GM12801 (cell line): ENCODE results near the gene RTCB.

Experiments
- CTCF ChIP-seq: IDR thresholded peaks from one replicate; pipeline ENCODE4 v1.5.1; 2011; ENCODE audit warnings: control low read depth; ENCODE audit not compliant: insufficient read length; ENCODE audit errors: extremely low read depth

The RTCB gene

DNA sequence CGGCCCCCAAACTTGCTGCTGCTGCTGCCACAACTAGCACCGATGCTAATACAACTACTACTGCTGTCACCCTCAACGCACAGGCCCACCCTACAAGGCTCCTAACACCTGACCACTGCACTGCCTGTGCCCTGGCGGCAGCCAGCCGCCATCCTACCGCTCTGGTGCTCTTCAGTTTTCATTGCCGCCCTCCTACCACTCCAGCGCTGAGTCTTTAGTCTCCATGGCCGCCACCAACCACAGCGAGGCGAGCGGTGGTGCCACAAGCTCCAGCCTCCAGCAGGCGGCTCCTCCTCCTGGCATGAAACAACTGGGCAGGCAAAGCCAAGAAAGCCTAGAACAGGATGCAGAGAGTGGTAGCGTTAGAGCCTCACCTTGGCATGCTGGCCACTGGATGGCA is 59.4 kb downstream of the RTCB start:
- TF ChIP-seq CTCF: no peak

DNA sequence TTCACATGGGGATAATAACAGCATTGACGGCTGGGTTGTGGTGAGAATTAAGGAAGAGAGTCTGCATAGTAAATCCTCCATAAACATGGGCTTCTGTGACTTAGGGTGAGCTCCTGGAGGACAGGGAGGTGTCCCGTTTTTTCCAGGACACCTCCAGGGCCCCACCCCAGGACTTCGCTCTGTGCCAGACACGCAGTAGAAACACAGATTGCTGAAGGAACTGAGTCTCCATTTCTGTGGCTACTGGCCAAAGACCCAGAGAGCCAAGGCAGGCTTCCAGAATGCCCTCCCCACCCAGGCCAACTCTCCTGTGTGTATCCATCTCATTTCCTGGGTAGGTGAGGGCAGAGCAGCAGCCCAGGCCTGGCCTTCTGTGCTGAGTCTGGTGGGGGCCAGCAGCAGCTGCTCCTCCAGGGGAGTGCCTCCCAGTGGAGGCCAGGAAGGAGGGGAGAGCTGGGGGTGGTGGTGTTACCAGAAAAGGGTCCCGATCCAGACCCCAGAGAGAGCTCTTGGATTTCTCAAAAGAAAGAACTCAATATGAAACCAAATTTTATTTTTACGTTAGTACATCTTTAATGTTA is 63.9 kb downstream of the RTCB start:
- TF ChIP-seq CTCF: no peak

GRCh38 chr22:32343941-32344340 is 68.1 kb downstream of the RTCB start:
- no peak for TF ChIP-seq CTCF

- TF ChIP-seq CTCF: no peak
These were observed 69.1 kb downstream of the RTCB start for GRCh38 chr22:32342977-32343376.

DNA sequence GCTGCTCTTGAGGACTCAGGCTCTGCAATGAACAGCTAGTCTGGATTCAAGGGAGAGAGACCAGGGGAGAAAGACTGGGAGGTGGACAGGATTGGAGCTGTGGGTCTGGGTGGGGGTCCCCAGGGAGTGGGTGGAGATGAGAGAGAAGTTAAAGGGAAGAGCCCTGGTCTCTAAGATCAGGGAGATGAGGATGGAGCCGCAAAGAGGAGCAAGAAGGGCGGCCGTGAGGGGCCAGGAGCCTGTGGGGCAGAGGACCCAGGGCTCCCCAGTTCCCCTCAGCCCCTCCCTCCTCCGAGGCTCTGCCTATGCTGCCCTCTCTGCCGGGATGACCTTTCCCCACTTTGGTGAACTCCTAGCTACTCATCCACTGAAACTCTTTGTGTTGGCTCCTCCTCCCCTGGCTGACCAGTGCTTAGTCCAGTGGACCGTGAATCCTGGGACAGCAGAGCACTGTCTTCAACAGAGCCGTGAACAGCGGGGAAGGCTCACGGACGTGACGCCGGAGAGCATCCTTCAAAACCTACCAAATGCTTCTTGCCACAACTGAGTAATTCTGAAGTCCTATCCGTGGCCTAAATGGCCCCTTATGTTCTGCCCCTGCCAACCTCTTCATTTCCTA is 70.8 kb downstream of the RTCB start:
- no peak for TF ChIP-seq CTCF

GRCh38 chr22:32340411-32340810 is 71.6 kb downstream of the RTCB start:
- TF ChIP-seq CTCF: no peak

- no peak for TF ChIP-seq CTCF
These were observed 72.6 kb downstream of the RTCB start for GRCh38 chr22:32339190-32340012.
